Transverse colon (tissue), 4 donors: ENCODE results near the gene HECW1. TPM values are rescaled to one million over a fixed set of nuclear protein-coding genes. Genes with fewer than 3 reads are reported as not detected.
A peak's percentile ranks its signal among the peaks of the same experiment; 100 is the strongest.
"Not testable (repeated sequence)": the region's sequence is repeated elsewhere in the genome, so short reads cannot be mapped to it uniquely, and the experiment has no call there.

ENCODE experiments used
- DNase-seq: peaks from one replicate; pipeline ENCODE4 v3.0.0-alpha.2; 2019
- H3K27ac ChIP-seq, 4 donors: fragments of 200-600 bp; sonication (generic); 2 replicates each; pipeline ENCODE4 v1.5.1; 2016 to 2018; ENCODE audit warnings: inconsistent platforms in 4 of 4
- H3K27me3 ChIP-seq: fragments of 200-600 bp; sonication (generic); 2 replicates; pipeline ENCODE4 v1.5.1; 2017; ENCODE audit warnings: inconsistent platforms
- H3K36me3 ChIP-seq, 4 donors: fragments of 200-600 bp; sonication (generic); 2 replicates each; pipeline ENCODE4 v1.5.1; 2017 to 2019; ENCODE audit warnings: inconsistent platforms in 4 of 4
- H3K4me1 ChIP-seq, 4 donors: fragments of 200-600 bp; sonication (generic); 2 replicates each; pipeline ENCODE4 v1.5.1; 2017 to 2020; ENCODE audit warnings: inconsistent platforms in 4 of 4
- H3K4me3 ChIP-seq, 4 donors: fragments of 200-600 bp; sonication (generic); 1 replicate in 1 of 4; 2 replicates in 3 of 4; pipeline versions ENCODE4 v1.5.1 to v1.6.1; 2017 to 2019; ENCODE audit warnings: inconsistent platforms in 4 of 4
- H3K9me3 ChIP-seq, 2 donors: fragments of 200-600 bp; sonication (generic); 2 replicates each; pipeline ENCODE4 v1.5.1; 2017 to 2019; ENCODE audit warnings: inconsistent platforms in 2 of 2
- EP300 ChIP-seq: sonication (generic); formaldehyde crosslinking; IDR thresholded peaks from one replicate; pipeline ENCODE4 v1.6.1; 2017; ENCODE audit warnings: antibody characterized with exemption, low read depth
- POLR2A ChIP-seq: fragments of 450-650 bp; IDR thresholded peaks from one replicate; pipeline ENCODE4 v1.6.1; 2016; ENCODE audit warnings: antibody characterized with exemption, mild to moderate bottlenecking, moderate library complexity
- POLR2AphosphoS5 ChIP-seq, 3 donors: sonication (generic); formaldehyde crosslinking; IDR thresholded peaks; one replicate each; pipeline ENCODE4 v1.6.1; 2016; ENCODE audit warnings: antibody characterized with exemption in 3 of 3
- WGBS, 2 donors: methylation state at CpG; one replicate each; pipeline ENCODE4 v1.1.5; 2018; ENCODE audit warnings: low coverage in 1 of 2; 5-methylcytosine and 5-hydroxymethylcytosine counted together
- in situ Hi-C, 4 donors: fragments of 200-750 bp; cut with MboI; loops; one replicate each; pipeline versions ENCODE4 v1.15.0 to v1.15.1; 2017; ENCODE audit warnings: low sequenced_read_pairs in 3 of 4, low pct_ligation_motif_present in 1 of 4, low pct_unique_long_range_greater_than_20kb in 1 of 4
- intact Hi-C: fragments of 100-400 bp; cut with DNase I; formaldehyde crosslinking; loops from one replicate; pipeline ENCODE4 v1.15.1; 2023; ENCODE audit warnings: low total_unique reads
- total RNA-seq, 4 donors: library from RNA; depleted of rRNA; stranded (reverse); fragments of >200 nt; gene quantifications; one replicate each; pipeline ENCODE4 v1.1.0, GENCODE V29; 2016
- TF ChIP-seq, protein P1 (sequence below), 5 experiments: fragments of 200-600 bp in 3 of 5; fragments of 450-650 bp in 2 of 5; sonication (generic) in 3 of 5; IDR thresholded peaks; 1 replicate in 2 of 5; 2 replicates in 3 of 5; pipeline ENCODE4 v1.5.1; 2016 to 2017; ENCODE audit warnings: antibody characterized with exemption in 5 of 5, inconsistent platforms in 3 of 5, mild to moderate bottlenecking in 2 of 5, moderate library complexity in 1 of 5

HECW1 gene
- total RNA-seq, 4 donors from 2014 or later = 1.1 to 1.4 TPM; not detected in 2

DNA sequence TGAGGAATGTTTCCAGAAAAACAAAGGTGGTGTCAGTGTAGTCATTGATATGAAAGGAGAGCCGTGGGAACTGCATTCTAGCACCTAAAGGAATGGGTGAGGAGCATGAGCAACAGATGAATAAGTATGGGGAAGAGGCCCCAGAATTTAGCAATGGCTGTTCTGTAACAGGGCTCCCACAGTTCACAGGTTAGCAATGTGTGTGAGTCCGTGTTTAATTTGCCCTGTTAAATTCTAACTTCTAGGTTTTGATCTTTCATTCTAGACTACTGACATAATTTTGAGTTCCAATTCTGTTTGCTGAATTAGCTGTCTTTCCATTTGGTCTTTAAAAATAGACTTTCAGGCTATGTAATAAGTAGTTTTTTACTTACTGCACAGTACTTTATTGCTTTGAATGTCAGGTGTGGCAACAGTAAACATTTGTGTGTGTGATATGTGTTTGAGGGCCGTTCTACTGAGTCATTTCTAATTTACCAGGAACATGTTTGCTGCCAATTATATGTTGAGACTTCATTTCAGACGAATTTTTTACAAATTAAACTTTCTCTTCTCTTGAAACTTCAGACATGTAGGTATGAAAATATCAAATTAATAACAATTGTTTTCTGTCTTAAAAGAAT is 479.2 kb downstream of the HECW1 start:
- H3K27me3 ChIP-seq = no peaks in the 10 kb centered on the region
- in situ Hi-C loops (loop anchor here in 2 of 4 donors (25.0 kb wide), 1 partner anchor 246 kb away; no protein-coding TSS in a partner anchor), intact Hi-C loops (no loop called here)
- no peak for DNase-seq
- peaks cover 0 to 7% (median 3%) of the 10 kb centered on the region in 4 donors for H3K36me3 ChIP-seq
- H3K27ac ChIP-seq = peak overlapping the region; percentile 49 to 74 (median 64)
- 28 to 30% methylated on average over 4 of the region's 4 CpGs for WGBS, 2 donors
- TF ChIP-seq POLR2AphosphoS5 (IDR thresholded peaks at IDR 0.05) = peak in 1 of 3 donors; percentile 15
- TF ChIP-seq, protein P1, sequence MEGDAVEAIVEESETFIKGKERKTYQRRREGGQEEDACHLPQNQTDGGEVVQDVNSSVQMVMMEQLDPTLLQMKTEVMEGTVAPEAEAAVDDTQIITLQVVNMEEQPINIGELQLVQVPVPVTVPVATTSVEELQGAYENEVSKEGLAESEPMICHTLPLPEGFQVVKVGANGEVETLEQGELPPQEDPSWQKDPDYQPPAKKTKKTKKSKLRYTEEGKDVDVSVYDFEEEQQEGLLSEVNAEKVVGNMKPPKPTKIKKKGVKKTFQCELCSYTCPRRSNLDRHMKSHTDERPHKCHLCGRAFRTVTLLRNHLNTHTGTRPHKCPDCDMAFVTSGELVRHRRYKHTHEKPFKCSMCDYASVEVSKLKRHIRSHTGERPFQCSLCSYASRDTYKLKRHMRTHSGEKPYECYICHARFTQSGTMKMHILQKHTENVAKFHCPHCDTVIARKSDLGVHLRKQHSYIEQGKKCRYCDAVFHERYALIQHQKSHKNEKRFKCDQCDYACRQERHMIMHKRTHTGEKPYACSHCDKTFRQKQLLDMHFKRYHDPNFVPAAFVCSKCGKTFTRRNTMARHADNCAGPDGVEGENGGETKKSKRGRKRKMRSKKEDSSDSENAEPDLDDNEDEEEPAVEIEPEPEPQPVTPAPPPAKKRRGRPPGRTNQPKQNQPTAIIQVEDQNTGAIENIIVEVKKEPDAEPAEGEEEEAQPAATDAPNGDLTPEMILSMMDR (IDR thresholded peaks at IDR 0.05) = no peak
- TF ChIP-seq POLR2A = no peak
- H3K4me3 ChIP-seq = no peak overlapping the region
- H3K9me3 ChIP-seq = no peaks in the 10 kb centered on the region
- peaks cover 7 to 68% (median 44%) of the 10 kb centered on the region in 4 donors for H3K4me1 ChIP-seq

DNA sequence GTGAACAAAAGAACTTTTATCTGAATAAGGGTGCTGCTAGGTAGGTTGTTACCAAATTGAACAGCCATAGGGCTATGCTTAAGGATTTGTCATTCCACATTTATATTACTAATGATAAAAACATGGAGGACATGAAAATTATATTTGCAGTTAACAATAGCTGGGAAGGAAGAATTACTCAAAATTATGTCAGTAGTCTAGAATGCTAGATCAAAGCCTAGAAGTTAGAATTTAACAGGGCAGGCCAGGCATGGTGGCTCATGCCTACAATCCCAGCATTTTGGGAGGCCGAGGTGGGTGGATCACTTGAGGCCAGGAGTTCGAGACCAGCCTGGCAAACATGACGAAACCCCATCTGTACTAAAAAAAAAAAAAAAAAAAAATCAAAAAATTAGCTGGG is 479.9 kb downstream of the HECW1 start:
- no peaks in the 10 kb centered on the region for H3K27me3 ChIP-seq
- peaks cover 0 to 12% (median 4%) of the 10 kb centered on the region in 4 donors for H3K36me3 ChIP-seq
- peak overlapping the region; percentile 42 to 74 (median 56) for H3K27ac ChIP-seq
- intact Hi-C loops = no loop called here
- no peak for DNase-seq
- TF ChIP-seq EP300 = no peak
- no peak for TF ChIP-seq POLR2AphosphoS5 (IDR thresholded peaks at IDR 0.05)
- TF ChIP-seq, protein P1 (IDR thresholded peaks at IDR 0.05) = no peak
- no peak for TF ChIP-seq POLR2A
- no peaks in the 10 kb centered on the region for H3K9me3 ChIP-seq
- H3K4me3 ChIP-seq = no peak overlapping the region
- in situ Hi-C loops = loop anchor here in 2 of 4 donors (25.0 kb wide), 1 partner anchor 245 kb away; no protein-coding TSS in a partner anchor
- H3K4me1 ChIP-seq = peaks cover 7 to 66% (median 41%) of the 10 kb centered on the region in 4 donors
- WGBS, 2 donors = 82 to 86% methylated on average over 1 to 3 of the region's 3 CpGs

DNA sequence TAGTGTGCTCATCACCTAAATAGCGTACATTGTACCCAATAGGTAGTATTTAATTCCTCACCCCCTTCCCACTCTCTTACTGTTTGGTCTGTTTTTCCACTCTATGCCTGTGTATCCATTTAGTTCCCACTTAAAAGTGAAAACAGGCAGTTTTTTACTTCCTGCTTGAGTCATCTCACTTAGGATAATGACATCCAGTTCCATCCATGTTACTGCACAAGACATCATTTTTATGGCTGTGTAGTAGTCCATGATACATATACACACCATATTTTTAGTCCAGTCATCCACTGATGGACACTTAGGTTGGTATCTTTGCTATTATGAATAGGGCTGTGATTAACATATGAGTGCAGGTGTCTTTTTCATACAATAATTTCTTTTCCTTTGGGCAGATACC is 480.6 kb downstream of the HECW1 start:
- Histone ChIP-seq H3K27me3 (no peaks in the 10 kb centered on the region), H3K4me3 (no peak overlapping the region), H3K36me3 (peaks cover 0 to 19% (median 7%) of the 10 kb centered on the region in 4 donors), H3K27ac (peak overlapping the region in 1 of 4 donors; percentile 18), H3K9me3 (no peaks in the 10 kb centered on the region), H3K4me1 (peaks cover 7 to 59% (median 38%) of the 10 kb centered on the region in 4 donors)
- DNase-seq = no peak
- intact Hi-C loops = no loop called here
- 100% methylated on average over 1 of the region's 1 CpG for WGBS, 2 donors
- in situ Hi-C loops = loop anchor here in 2 of 4 donors (25.0 kb wide), 1 partner anchor 244 kb away; no protein-coding TSS in a partner anchor
- TF ChIP-seq POLR2AphosphoS5 (IDR thresholded peaks at IDR 0.05) (no peak), EP300 (no peak), POLR2A (no peak)
- TF ChIP-seq, protein P1 (IDR thresholded peaks at IDR 0.05) = no peak

DNA sequence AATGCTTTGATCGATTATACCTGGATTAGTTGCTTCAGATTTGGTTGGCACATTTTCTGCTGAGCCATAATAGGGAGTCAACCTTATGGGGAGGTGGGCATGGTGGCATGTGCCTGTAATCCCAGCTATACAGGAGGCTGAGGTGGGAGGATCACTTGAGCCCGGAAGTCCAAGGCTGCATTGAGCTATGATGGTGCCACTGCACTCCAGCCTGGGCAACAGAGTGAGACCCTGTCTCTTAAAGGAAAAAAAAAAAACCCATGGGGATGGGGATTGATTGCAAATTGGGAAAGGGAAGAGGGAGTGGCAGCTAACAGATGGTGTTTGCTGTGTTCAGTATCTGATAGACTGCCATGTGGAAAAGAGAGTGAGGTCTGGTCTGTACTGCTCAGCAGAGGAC is 481.6 kb downstream of the HECW1 start:
- no peak for DNase-seq
- Histone ChIP-seq H3K4me1 (peaks cover 7 to 49% (median 28%) of the 10 kb centered on the region in 4 donors), H3K27me3 (no peaks in the 10 kb centered on the region), H3K9me3 (no peaks in the 10 kb centered on the region), H3K4me3 (no peak overlapping the region), H3K36me3 (peaks cover 0 to 20% (median 8%) of the 10 kb centered on the region in 4 donors), H3K27ac (no peak overlapping the region)
- intact Hi-C loops (no loop called here), in situ Hi-C loops (loop anchor here in 2 of 4 donors (25.0 kb wide), 1 partner anchor 243 kb away; no protein-coding TSS in a partner anchor)
- TF ChIP-seq POLR2A (no peak), EP300 (no peak), POLR2AphosphoS5 (IDR thresholded peaks at IDR 0.05) (no peak)
- TF ChIP-seq, protein P1 (IDR thresholded peaks at IDR 0.05) = no peak
- 83% methylated on average over 2 of the region's 2 CpGs; no CpG with 5 or more reads in 1 of the 2 donors for WGBS, 2 donors

DNA sequence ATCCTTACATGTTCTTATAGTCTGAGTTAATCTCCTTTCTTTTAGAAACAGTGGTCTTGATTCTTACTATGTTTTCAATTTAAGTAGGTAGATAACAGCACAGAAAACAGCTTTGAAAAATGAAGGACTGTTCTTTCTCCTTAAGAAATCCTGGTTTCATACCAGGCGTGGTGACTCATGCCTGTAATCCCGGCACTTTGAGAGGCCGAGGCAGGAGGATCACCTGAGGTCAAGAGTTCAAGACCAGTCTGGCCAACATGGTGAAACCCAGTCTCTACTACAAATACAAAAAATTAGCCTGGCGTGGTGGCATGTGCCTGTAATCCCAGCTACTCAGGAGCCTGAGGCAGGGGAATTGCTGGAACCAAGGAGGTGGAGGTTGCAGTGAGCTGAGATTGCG is 484.0 kb downstream of the HECW1 start:
- DNase-seq, H3K27me3 ChIP-seq, H3K4me3 ChIP-seq, intact Hi-C loops, H3K9me3 ChIP-seq, H3K27ac ChIP-seq: not testable (repeated sequence)
- whole genome bisulfite sequencing, 2 donors = 76 to 83% methylated on average over 5 of the region's 5 CpGs
- in situ Hi-C loops = loop anchor here in 3 of 4 donors (5.0 to 25.0 kb wide), 2 partner anchors 36 to 241 kb away; no protein-coding TSS in a partner anchor
- peaks cover 0 to 20% (median 8%) of the 10 kb centered on the region in 4 donors for H3K36me3 ChIP-seq
- H3K4me1 ChIP-seq = peaks cover 0 to 25% (median 5%) of the 10 kb centered on the region in 4 donors
